Erythroblast (primary cell): ENCODE results near the gene MSL1.

ENCODE experiments used
- GATA1 ChIP-seq: IDR thresholded peaks from 2 replicates; pipeline ENCODE4 v1.6.1; 2011; ENCODE audit warnings: low read depth, mild to moderate bottlenecking, control low read depth, low read length, moderate library complexity
- POLR2A ChIP-seq: IDR thresholded peaks from 2 replicates; pipeline ENCODE4 v1.6.1; 2011; ENCODE audit warnings: mild to moderate bottlenecking, low read length

DNA sequence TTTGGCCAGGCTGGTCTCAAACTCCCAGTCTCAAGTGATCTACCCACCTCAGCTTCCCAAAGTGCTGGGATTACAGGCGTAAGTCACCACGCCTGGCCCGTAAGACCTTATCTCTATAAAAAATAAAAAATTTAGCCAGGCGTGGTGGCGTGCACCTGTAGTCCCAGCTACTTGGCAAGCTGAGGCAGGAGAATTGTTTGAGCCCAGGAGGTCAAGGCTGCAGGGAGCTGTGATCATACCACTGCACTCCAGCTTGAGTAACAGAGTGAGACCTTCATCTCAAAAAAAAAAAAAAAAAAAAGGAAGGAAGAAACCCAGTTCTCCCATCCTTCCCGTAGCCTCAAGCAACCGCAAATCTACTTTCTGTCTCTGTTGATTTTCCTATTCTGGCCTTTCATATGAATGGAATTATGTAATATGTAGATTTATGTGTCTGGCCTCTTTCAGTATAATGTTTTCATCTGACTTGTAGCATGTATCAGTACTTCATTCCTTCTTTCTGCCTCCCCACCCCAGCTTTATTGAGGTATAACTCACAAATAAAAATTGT, 29.7 kb downstream of the MSL1 start:
- no peak for TF ChIP-seq POLR2A
- TF ChIP-seq GATA1: no peak
